ENCODE measurements around the gene TSSK3.
A peak's percentile ranks its signal among the peaks of the same experiment; 100 is the strongest.

Gene TSSK3

GRCh38 chr1:32362474-32363313 is at the start of gene TSSK3, which contains the start of gene FAM229A:
TSS of gene TSSK3 (plus strand) at chr1:32362539. CDS start at chr1:32362702, 163 bp downstream.
TSS of gene FAM229A (minus strand) at chr1:32362485. CDS start at chr1:32362091, 394 bp downstream.
- DNase-seq, result no peak

- DNase-seq, result no peak
Observed at GRCh38 chr1:32316903-32317277, 45.4 kb upstream of the TSSK3 start.

- no peak for DNase-seq
Observed at GRCh38 chr1:32318127-32318869, 44.0 kb upstream of the TSSK3 start.

- DNase-seq, result no peak
Observed at GRCh38 chr1:32321712-32322291, 40.5 kb upstream of the TSSK3 start.

GRCh38 chr1:32327204-32327603 is 35.1 kb upstream of the TSSK3 start:
- DNase-seq, result no peak

- no peak for DNase-seq
Observed at GRCh38 chr1:32329931-32330466, 32.3 kb upstream of the TSSK3 start.

- no peak for DNase-seq
Observed at GRCh38 chr1:32330558-32331151, 31.7 kb upstream of the TSSK3 start.

GRCh38 chr1:32331549-32331948 is 30.8 kb upstream of the TSSK3 start:
- no peak for DNase-seq

GRCh38 chr1:32332290-32333079 is 29.9 kb upstream of the TSSK3 start:
- DNase-seq, result no peak

GRCh38 chr1:32333251-32333963 is 28.9 kb upstream of the TSSK3 start:
- no peak for DNase-seq

GRCh38 chr1:32334274-32334861 is 28.0 kb upstream of the TSSK3 start:
- no peak for DNase-seq

GRCh38 chr1:32334864-32335534 is 27.3 kb upstream of the TSSK3 start:
- no peak for DNase-seq

GRCh38 chr1:32335535-32335789 is 26.9 kb upstream of the TSSK3 start:
- DNase-seq, result no peak

- peak; percentile 8 to 29 for DNase-seq
Observed at GRCh38 chr1:32335790-32336590, 26.3 kb upstream of the TSSK3 start, which contains the start of gene MARCKSL1. TSS of gene MARCKSL1 (minus strand) at chr1:32336233. CDS start at chr1:32336033, 200 bp downstream.

- DNase-seq, result peak in 1 of 2 experiments; percentile 5
Observed at GRCh38 chr1:32336591-32336932, 25.8 kb upstream of the TSSK3 start.

GRCh38 chr1:32336963-32337675 is 25.2 kb upstream of the TSSK3 start:
- DNase-seq, result no peak

- DNase-seq, result no peak
Observed at GRCh38 chr1:32337855-32338636, 24.3 kb upstream of the TSSK3 start.

GRCh38 chr1:32338637-32339145 is 23.6 kb upstream of the TSSK3 start:
- no peak for DNase-seq
